HCT116 (cell line): ENCODE measurements around the gene DNAAF1.

Experiments used
- CEBPB ChIP-seq: IDR thresholded peaks from 2 replicates; pipeline ENCODE4 v1.6.1; 2012; ENCODE audit warnings: low read depth
- CTCF ChIP-seq, 3 experiments: fragments of 200-600 bp in 1 of 3; sonication (generic) in 1 of 3; IDR thresholded peaks in 2 of 3; conservative IDR thresholded peaks in 1 of 3; 2 replicates each; pipeline ENCODE4 v1.5.1; 2012 to 2017; ENCODE audit warnings: low read depth in 2 of 3, low read length in 2 of 3, antibody characterized with exemption in 1 of 3, borderline replicate concordance in 1 of 3, control low read depth in 1 of 3, mild to moderate bottlenecking in 1 of 3, mixed read lengths in 1 of 3, mixed run types in 1 of 3, moderate library complexity in 1 of 3; ENCODE audit not compliant: insufficient read depth in 1 of 3
- EZH2phosphoT487 ChIP-seq: fragments of 200-600 bp; IDR thresholded peaks from 2 replicates; pipeline ENCODE4 v1.6.1; 2018; ENCODE audit warnings: antibody characterized with exemption, borderline replicate concordance
- FOSL1 ChIP-seq: IDR thresholded peaks from 2 replicates; pipeline ENCODE4 v1.6.1; 2012; ENCODE audit warnings: low read depth
- POLR2A ChIP-seq: IDR thresholded peaks from 2 replicates; pipeline ENCODE4 v1.7.0; 2011; ENCODE audit warnings: borderline replicate concordance; ENCODE audit not compliant: insufficient read depth, insufficient read length; ENCODE audit errors: extremely low read depth

- no peak for TF ChIP-seq FOSL1
- TF ChIP-seq CEBPB = no peak
- no peak for TF ChIP-seq EZH2phosphoT487
- no peak for TF ChIP-seq CTCF (IDR thresholded peaks at IDR 0.05 in 2 of 3, conservative IDR thresholded peaks at IDR 0.05 in 1 of 3; ENCODE audit: borderline replicate concordance in 1 of 3, insufficient read depth in 1 of 3, low read depth in 2 of 3, low read length in 2 of 3)
- TF ChIP-seq POLR2A = no peak
These were observed 14.7 kb downstream of the DNAAF1 start for GRCh38 chr16:84159800-84160199.
